H1 (cell line): ENCODE data around the gene BNIP5. TPM values are rescaled to one million over a fixed set of nuclear protein-coding genes. Genes with fewer than 3 reads are reported as not detected.

ENCODE experiments used
- HDAC2 ChIP-seq, 2 experiments: fragments of 300-600 bp in 1 of 2; sonication (generic) in 1 of 2; IDR thresholded peaks; 2 replicates each; pipeline ENCODE4 v1.6.1; 2011 to 2012; ENCODE audit warnings: low read depth in 2 of 2, low read length in 2 of 2, mild to moderate bottlenecking in 2 of 2, moderate library complexity in 2 of 2, borderline replicate concordance in 1 of 2, inconsistent platforms in 1 of 2
- HDAC6 ChIP-seq: IDR thresholded peaks from one replicate; pipeline ENCODE4 v1.7.1; 2012; ENCODE audit warnings: low read depth, mild to moderate bottlenecking, inconsistent platforms, low read length, moderate library complexity
- KDM4A ChIP-seq: IDR thresholded peaks from one replicate; pipeline ENCODE4 v1.7.1; 2012; ENCODE audit warnings: low read depth, mild to moderate bottlenecking, moderate library complexity, low read length, inconsistent platforms; ENCODE audit not compliant: severe bottlenecking
- MAFK ChIP-seq: IDR thresholded peaks from 2 replicates; pipeline ENCODE4 v1.6.1; 2012; ENCODE audit warnings: low read depth, mild to moderate bottlenecking, improper control_type of control experiment, low read length
- SP1 ChIP-seq: IDR thresholded peaks from 2 replicates; pipeline ENCODE4 v1.6.1; 2011; ENCODE audit warnings: low read depth, low read length
- YY1 ChIP-seq: IDR thresholded peaks from 2 replicates; pipeline ENCODE4 v1.6.1; 2011; ENCODE audit warnings: low read depth, mild to moderate bottlenecking, low read length
- ZNF274 ChIP-seq: IDR thresholded peaks from 2 replicates; pipeline ENCODE4 v1.7.0; 2012; ENCODE audit warnings: low read length, borderline replicate concordance; ENCODE audit errors: extremely low read depth
- polyA plus RNA-seq, 7 experiments: library from polyadenylated mRNA; depleted of rRNA in 3 of 7; stranded (reverse) in 5 of 7; unstranded in 2 of 7; fragments of >200 nt in 5 of 7; fragments of 200-250 nt in 2 of 7; gene quantifications; 1 replicate in 5 of 7; 2 replicates in 1 of 7; 4 replicates in 1 of 7; pipeline versions ENCODE4 v1.2.1 to v1.2.3, GENCODE V29; 2011 to 2013; ENCODE audit warnings: missing spikeins in 2 of 7, mixed read lengths in 2 of 7
- total RNA-seq: library from RNA; stranded (reverse); fragmentation: NEBNext Ultra II Directional; extraction: Animal tissue kit (Norgen Biotek cat#: 25700); gene quantifications from 2 replicates; pipeline ENCODE4 v1.2.1, GENCODE V29; 2021

BNIP5 gene
- total and polyA plus RNA-seq, 2 of the 8 experiments (the other 6 are each of a cell fraction or from before 2014, with no cell fraction given), result not detected

GRCh38 chr6:36324715-36325114 lies 12.0 kb downstream of the BNIP5 start (continued):
- TF ChIP-seq YY1, result no peak
- no peak for TF ChIP-seq KDM4A
- no peak for TF ChIP-seq ZNF274
- no peak for TF ChIP-seq SP1
- TF ChIP-seq MAFK, result no peak
- no peak for TF ChIP-seq HDAC2 (IDR thresholded peaks at IDR 0.05; ENCODE audit: borderline replicate concordance in 1 of 2, low read depth in 2 of 2, low read length in 2 of 2)
- no peak for TF ChIP-seq HDAC6
- TF ChIP-seq, all 59 proteins: peak for 0
